Lung (tissue), 12 donors: Measurements from ENCODE around the gene SLC8A1. TPM values are rescaled to one million over a fixed set of nuclear protein-coding genes. Genes with fewer than 3 reads are reported as not detected.

Experiments
- ATAC-seq: fragments of 200-7000 bp; cut with Tn5 transposase; one replicate; pipeline ENCODE4 v1.9.1; 2020; ENCODE audit warnings: moderate number of reproducible peaks; ENCODE audit not compliant: insufficient read depth, low FRiP score
- DNase-seq, 3 donors: peaks; one replicate each; pipeline ENCODE4 v3.0.0-alpha.2; 2013 to 2017
- H3K27ac ChIP-seq, 2 donors: one replicate each; pipeline ENCODE4 v1.5.1; 2013; ENCODE audit warnings: mild to moderate bottlenecking in 2 of 2, moderate library complexity in 2 of 2, control low read depth in 1 of 2, inconsistent platforms in 1 of 2, low read depth in 1 of 2, low read length in 1 of 2
- H3K27me3 ChIP-seq, 3 donors: one replicate each; pipeline ENCODE4 v1.5.1; 2013; ENCODE audit warnings: low read length in 2 of 3; ENCODE audit not compliant: control insufficient read depth in 3 of 3, insufficient read depth in 3 of 3
- H3K36me3 ChIP-seq, 4 donors: one replicate each; pipeline ENCODE4 v1.5.1; 2013; ENCODE audit warnings: low read length in 4 of 4, mild to moderate bottlenecking in 1 of 4, moderate library complexity in 1 of 4; ENCODE audit not compliant: control insufficient read depth in 4 of 4, insufficient read depth in 4 of 4
- H3K4me1 ChIP-seq, 5 donors: one replicate each; pipeline ENCODE4 v1.5.1; 2013; ENCODE audit warnings: low read length in 5 of 5, mild to moderate bottlenecking in 2 of 5, moderate library complexity in 1 of 5; ENCODE audit not compliant: control insufficient read depth in 5 of 5, insufficient read depth in 5 of 5
- H3K4me3 ChIP-seq: one replicate; pipeline ENCODE4 v1.5.1; 2013; ENCODE audit warnings: mild to moderate bottlenecking, control low read depth, moderate library complexity
- H3K9ac ChIP-seq, 2 donors: one replicate each; pipeline ENCODE4 v1.5.1; 2013; ENCODE audit warnings: low read length in 2 of 2, control low read depth in 1 of 2; ENCODE audit not compliant: insufficient read depth in 1 of 2
- H3K9me3 ChIP-seq, 4 donors: one replicate each; pipeline ENCODE4 v1.5.1; 2013; ENCODE audit warnings: low read length in 3 of 4, mild to moderate bottlenecking in 1 of 4, moderate library complexity in 1 of 4; ENCODE audit not compliant: control insufficient read depth in 4 of 4, insufficient read depth in 3 of 4
- WGBS, 2 donors: extraction: QIAGEN DNeasy Blood & Tissue Kit; methylation state at CpG; one replicate each; pipeline ENCODE4 v1.1.7; 2013; 5-methylcytosine and 5-hydroxymethylcytosine counted together
- polyA plus RNA-seq, 2 donors: library from polyadenylated mRNA; stranded (reverse); fragments of 200-250 nt; gene quantifications; one replicate each; pipeline ENCODE4 v1.2.1, GENCODE V29; 2013
- total RNA-seq, 2 donors: library from RNA; depleted of rRNA in 1 of 2; stranded (reverse); fragments of >200 nt in 1 of 2; gene quantifications; one replicate each; pipeline ENCODE4 v1.2.1, GENCODE V29; 2014 to 2021
- TF ChIP-seq, protein P1 (sequence below): IDR thresholded peaks from 2 replicates; pipeline ENCODE4 v1.5.1; 2012; ENCODE audit warnings: mild to moderate bottlenecking; ENCODE audit errors: control extremely low read depth, extremely low read depth
- donor health status: control.
- donor health status: control.
- donor health status: Bipolar disorder and iron deficiency.
- donor health status: healthy.
- donor health status: DM: yes; HTN: yes; CAD: no.

The SLC8A1 gene
- total and polyA plus RNA-seq, 4 donors = 1.2 to 34.7 (median 18.4) TPM

DNA sequence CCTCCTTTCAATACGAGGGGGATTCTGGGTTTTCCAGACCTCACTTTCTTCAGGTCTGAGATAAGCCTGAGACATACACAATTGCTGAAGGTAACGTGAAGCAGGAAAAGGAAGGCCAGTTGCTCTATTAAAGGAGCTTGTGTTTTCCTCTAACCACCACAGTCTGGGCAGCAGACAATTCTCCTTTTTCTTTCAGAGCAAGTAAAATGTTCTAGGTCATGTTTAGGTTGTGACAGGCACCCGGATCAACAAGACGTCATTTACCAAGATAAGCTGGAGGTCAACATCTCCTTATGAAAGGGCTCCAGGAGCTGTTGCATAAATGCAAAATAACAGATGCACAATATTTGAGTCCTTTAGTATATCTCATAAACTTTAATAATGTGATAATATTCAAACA is 148.1 kb downstream of the SLC8A1 start:
- Histone ChIP-seq H3K9me3 (no peaks in the 10 kb centered on the region), H3K27me3 (no peaks in the 10 kb centered on the region), H3K36me3 (no peaks in the 10 kb centered on the region), H3K4me1 (peaks cover 0 to 18% (median 8%) of the 10 kb centered on the region in 5 donors), H3K9ac (no peak overlapping the region), H3K4me3 (no peak overlapping the region), H3K27ac (peak overlapping the region in 1 of 2 donors; percentile 49)
- TF ChIP-seq, protein P1, sequence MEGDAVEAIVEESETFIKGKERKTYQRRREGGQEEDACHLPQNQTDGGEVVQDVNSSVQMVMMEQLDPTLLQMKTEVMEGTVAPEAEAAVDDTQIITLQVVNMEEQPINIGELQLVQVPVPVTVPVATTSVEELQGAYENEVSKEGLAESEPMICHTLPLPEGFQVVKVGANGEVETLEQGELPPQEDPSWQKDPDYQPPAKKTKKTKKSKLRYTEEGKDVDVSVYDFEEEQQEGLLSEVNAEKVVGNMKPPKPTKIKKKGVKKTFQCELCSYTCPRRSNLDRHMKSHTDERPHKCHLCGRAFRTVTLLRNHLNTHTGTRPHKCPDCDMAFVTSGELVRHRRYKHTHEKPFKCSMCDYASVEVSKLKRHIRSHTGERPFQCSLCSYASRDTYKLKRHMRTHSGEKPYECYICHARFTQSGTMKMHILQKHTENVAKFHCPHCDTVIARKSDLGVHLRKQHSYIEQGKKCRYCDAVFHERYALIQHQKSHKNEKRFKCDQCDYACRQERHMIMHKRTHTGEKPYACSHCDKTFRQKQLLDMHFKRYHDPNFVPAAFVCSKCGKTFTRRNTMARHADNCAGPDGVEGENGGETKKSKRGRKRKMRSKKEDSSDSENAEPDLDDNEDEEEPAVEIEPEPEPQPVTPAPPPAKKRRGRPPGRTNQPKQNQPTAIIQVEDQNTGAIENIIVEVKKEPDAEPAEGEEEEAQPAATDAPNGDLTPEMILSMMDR = no peak
- DNase-seq (no peak), ATAC-seq (no peak)
- WGBS, 2 donors = 66 to 79% methylated on average over 4 of the region's 4 CpGs

DNA sequence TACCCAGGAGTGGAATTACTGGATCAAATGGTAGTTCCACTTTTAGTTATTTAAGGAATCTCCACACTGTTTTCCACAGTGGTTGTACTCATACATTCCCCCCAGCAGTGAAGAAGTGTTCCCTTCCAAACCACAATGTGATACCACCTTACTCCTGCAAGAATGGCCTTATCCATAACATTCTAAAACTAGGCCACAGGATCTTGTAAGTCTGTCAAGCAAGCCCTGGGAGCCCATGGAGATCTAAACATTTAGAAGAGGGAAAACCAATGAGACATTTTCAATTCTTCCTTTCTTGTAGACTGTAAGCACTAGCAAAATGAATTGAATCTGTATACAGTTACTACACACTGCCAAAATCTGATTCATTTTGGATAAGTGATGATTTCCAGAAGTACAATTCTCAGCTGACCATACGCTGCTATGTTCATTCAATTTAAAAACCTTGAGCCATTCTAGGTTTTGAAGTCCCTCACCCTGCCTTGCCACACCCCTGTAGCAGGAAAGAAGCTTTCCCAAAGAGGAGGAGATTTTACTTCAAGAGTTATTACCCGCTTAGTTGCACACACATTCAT is 149.1 kb downstream of the SLC8A1 start:
- TF ChIP-seq, protein P1 = no peak
- 90 to 100% methylated on average over 2 of the region's 2 CpGs for WGBS, 2 donors
- H3K9me3 ChIP-seq = no peaks in the 10 kb centered on the region
- no peak overlapping the region for H3K4me3 ChIP-seq
- H3K27me3 ChIP-seq = no peaks in the 10 kb centered on the region
- no peaks in the 10 kb centered on the region for H3K36me3 ChIP-seq
- ATAC-seq (no peak), DNase-seq (no peak)
- H3K9ac ChIP-seq = no peak overlapping the region
- H3K27ac ChIP-seq = no peak overlapping the region
- peaks cover 0 to 14% (median 8%) of the 10 kb centered on the region in 5 donors for H3K4me1 ChIP-seq

DNA sequence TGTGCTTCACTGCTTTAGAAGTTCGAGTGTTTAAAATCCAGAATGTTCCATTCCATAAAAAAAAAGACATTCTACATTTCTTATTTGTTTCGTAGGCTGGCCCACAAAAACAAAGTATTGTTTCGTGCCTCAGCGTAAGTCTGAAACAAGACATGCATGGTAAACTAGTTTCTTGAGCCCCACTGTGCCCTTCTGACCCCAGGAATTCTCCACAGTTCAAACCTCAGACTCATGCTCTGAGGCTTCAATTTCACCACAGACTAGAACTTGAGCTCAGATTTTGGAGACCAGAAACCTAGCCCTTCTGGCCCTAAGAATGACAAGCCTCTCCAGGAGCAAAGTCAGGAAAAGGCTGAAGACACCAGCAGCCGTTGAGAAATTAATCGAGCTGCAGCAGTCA is 151.5 kb downstream of the SLC8A1 start:
- H3K27me3 ChIP-seq = no peaks in the 10 kb centered on the region
- H3K9me3 ChIP-seq = no peaks in the 10 kb centered on the region
- no peak overlapping the region for H3K4me3 ChIP-seq
- H3K36me3 ChIP-seq = no peaks in the 10 kb centered on the region
- ATAC-seq (no peak), DNase-seq (no peak)
- WGBS, 2 donors = 82 to 90% methylated on average over 6 of the region's 6 CpGs
- TF ChIP-seq, protein P1 = no peak
- H3K27ac ChIP-seq = peak overlapping the region in 1 of 2 donors; percentile 17
- no peak overlapping the region for H3K9ac ChIP-seq
- H3K4me1 ChIP-seq = peaks cover 0 to 6% (median 0%) of the 10 kb centered on the region in 5 donors

DNA sequence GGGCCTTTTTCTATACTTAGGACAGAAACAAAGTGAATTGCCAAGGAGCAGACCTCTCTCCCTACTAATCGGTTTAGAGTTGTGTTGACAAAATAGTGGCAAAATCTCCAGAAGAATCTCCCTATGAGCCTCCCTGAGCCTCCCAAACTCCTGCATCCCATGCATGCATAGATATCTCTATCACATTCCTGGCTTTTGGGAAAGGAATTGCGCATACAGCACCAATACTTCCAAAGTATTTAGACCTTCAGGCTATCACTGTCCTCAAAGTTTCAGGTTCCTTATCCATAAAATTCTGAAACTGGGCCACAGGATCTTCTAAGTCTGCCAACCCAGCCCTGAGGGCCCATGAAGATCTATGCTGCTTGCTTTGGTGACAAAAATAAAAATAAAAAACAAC is 152.1 kb downstream of the SLC8A1 start:
- Histone ChIP-seq H3K9me3 (no peaks in the 10 kb centered on the region), H3K4me1 (peaks cover 0 to 4% (median 0%) of the 10 kb centered on the region in 5 donors), H3K27ac (no peak overlapping the region), H3K27me3 (no peaks in the 10 kb centered on the region), H3K9ac (no peak overlapping the region), H3K36me3 (no peaks in the 10 kb centered on the region), H3K4me3 (no peak overlapping the region)
- ATAC-seq (no peak), DNase-seq (no peak)
- WGBS, 2 donors = 93 to 94% methylated on average over 2 of the region's 2 CpGs
- TF ChIP-seq, protein P1 = no peak
